Activated naive CD4-positive, alpha-beta T cell treated with anti-CD3 and anti-CD28 coated beads, Interleukin-2, amount 50 U/mL, for 72 hours (primary cell): ENCODE results near the gene METTL13. TPM values are rescaled to one million over a fixed set of nuclear protein-coding genes. Genes with fewer than 3 reads are reported as not detected.
"Not testable (repeated sequence)": the region's sequence is repeated elsewhere in the genome, so short reads cannot be mapped to it uniquely, and the experiment has no call there.

ENCODE experiments used
- ATAC-seq, 2 donors: fragments of 150-1000 bp; cut with Tn5 transposase; 2 replicates each; pipeline ENCODE4 v1.10.0; 2021; ENCODE audit warnings: mild to moderate bottlenecking in 2 of 2, moderate library complexity in 2 of 2
- DNase-seq, 2 donors: peaks; one replicate each; pipeline ENCODE4 v3.0.0; 2021 to 2022; ENCODE audit warnings: low spot score in 2 of 2
- H3K27ac Mint-ChIP-seq, 2 donors: one replicate each; pipeline ENCODE4 v1.8.0; 2022; ENCODE audit warnings: mild to moderate bottlenecking in 2 of 2, mixed read lengths in 2 of 2
- H3K36me3 Mint-ChIP-seq, 2 donors: one replicate each; pipeline ENCODE4 v1.8.0; 2022; ENCODE audit warnings: mixed read lengths in 2 of 2
- H3K9me3 Mint-ChIP-seq, 2 donors: one replicate each; pipeline ENCODE4 v1.8.0; 2022; ENCODE audit warnings: mixed read lengths in 2 of 2
- total RNA-seq, 2 donors: library from RNA; stranded (reverse); gene quantifications; one replicate each; pipeline ENCODE4 v1.2.3, GENCODE V29; 2022

METTL13 gene
- total RNA-seq, 2 donors from 2014 or later: 53.0 to 57.4 TPM

DNA sequence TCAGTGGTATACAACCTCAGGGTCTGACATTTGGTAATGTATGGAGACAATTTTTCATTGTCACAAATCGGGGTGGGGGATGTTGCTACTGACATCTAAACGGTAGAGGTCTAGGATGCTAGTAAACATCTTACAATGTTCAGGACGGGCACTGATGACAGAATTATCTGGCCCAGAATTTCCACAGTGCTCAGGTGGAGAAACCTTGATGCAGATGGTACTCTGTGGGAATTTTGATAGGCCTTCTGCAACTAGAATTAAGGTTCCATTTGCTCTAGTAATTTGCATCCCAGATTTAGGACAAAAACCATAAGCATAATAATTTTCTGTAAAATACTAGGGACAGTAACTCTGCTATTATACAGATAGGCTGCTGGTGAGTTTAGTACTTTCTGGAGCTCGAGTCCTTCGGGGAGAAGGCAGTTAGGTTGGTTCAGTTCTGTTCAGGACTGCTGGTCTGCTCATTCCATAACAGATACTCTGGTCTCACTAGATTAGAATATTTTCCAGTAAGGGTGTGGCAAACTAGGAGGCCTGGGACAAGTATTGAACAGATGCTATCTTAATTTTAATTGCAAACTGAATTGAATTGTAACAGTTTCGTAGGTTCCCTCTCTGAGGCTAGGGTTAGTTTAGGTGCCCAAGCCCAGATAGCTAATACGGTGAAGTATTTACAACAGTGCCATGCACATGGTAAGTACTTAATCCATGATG lies 11.4 kb downstream of the METTL13 start:
- ATAC-seq (no peak), DNase-seq (no peak)
- H3K9me3 Mint-ChIP-seq: peaks cover 3 to 4% of the 10 kb centered on the region in 2 donors
- peaks cover 49 to 72% of the 10 kb centered on the region in 2 donors for H3K36me3 Mint-ChIP-seq
- peak overlapping the region; percentile 44 to 88 for H3K27ac Mint-ChIP-seq

GRCh38 chr1:171793636-171794035 lies 12.2 kb downstream of the METTL13 start:
- ATAC-seq: peak in 1 of 2 donors; percentile 44
- Mint-ChIP-seq H3K36me3 (peaks cover 46 to 67% of the 10 kb centered on the region in 2 donors), H3K9me3 (peaks cover 3 to 4% of the 10 kb centered on the region in 2 donors), H3K27ac (peak overlapping the region; percentile 88 to 92)
- no peak for DNase-seq

DNA sequence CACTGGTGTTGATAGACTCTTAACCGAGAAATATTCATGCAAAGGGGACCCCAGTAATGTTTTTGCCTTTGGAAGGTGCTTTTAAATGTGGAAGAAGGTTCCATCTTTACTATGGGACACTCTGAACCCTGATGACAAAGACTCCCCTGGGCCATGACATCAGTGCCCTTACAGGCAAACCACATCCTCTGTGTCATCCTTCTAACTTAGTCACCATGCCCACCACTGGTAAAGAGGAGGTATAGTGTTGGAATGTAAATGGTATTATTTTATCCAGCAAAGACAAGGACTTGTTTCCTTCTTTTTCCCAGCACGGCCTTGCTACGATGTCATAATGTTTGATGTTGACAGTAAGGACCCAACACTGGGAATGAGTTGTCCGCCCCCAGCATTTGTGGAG lies 12.6 kb downstream of the METTL13 start:
- peak; percentile 100 for ATAC-seq
- peaks cover 3 to 4% of the 10 kb centered on the region in 2 donors for H3K9me3 Mint-ChIP-seq

GRCh38 chr1:171796592-171796991 lies 15.1 kb downstream of the METTL13 start:
- no peak for DNase-seq
- peaks cover 3 to 4% of the 10 kb centered on the region in 2 donors for H3K9me3 Mint-ChIP-seq
- ATAC-seq: no peak
- H3K27ac Mint-ChIP-seq: peak overlapping the region in 1 of 2 donors; percentile 88
- peaks cover 33 to 41% of the 10 kb centered on the region in 2 donors for H3K36me3 Mint-ChIP-seq

More for the DNA sequence above, 12.6 kb downstream of the METTL13 start:
- peak; percentile 44 to 60 for DNase-seq
- peaks cover 46 to 62% of the 10 kb centered on the region in 2 donors for H3K36me3 Mint-ChIP-seq
- H3K27ac Mint-ChIP-seq: peak overlapping the region; percentile 88 to 92

DNA sequence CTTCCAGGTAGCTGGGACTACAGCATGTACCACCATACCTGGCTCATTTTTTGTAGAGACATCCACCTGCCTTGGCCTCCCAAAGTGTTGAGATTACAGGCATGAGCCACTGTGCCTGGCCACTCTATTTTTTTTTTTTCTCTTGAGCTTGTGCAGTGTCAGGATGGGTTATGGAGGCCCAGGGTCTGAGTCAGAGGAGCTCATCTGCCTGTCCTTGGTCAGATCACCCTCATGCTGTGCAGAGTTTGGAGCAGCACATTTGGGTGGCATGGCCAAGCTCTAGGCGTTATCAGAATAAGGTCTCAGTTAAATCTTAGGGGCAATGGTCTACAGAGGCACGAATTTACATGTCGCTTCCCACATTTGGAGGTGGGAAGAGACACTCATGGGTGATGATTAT lies 16.9 kb downstream of the METTL13 start:
- Mint-ChIP-seq H3K36me3 (peaks cover 25 to 29% of the 10 kb centered on the region in 2 donors), H3K27ac (peak overlapping the region in 1 of 2 donors; percentile 12), H3K9me3 (peaks cover 3 to 4% of the 10 kb centered on the region in 2 donors)
- no peak for DNase-seq
- no peak for ATAC-seq

GRCh38 chr1:171798765-171799164 lies 17.3 kb downstream of the METTL13 start:
- H3K9me3 Mint-ChIP-seq: peaks cover 3% of the 10 kb centered on the region in 2 donors
- H3K27ac Mint-ChIP-seq: peak overlapping the region in 1 of 2 donors; percentile 12
- peaks cover 24% of the 10 kb centered on the region in 2 donors for H3K36me3 Mint-ChIP-seq
- DNase-seq (no peak), ATAC-seq (no peak)

DNA sequence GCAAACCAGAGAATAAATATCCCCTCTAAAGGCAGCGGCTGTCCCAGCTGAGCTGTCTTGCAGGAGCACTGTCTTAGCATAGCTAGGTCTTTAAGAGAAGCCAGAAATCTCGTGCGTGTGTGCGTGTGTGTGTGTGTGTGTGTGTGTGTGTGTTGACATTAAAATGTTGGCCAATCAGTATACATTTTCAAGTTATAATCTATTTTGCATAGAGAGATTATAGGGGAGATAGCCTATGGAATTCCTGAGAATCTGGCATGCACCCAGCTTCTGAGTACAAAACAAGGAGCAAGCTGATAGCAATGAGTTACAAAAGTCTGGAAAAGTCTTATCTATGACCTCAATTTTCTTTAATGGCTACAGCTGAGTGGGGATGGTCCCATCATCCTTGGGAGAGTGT lies 17.7 kb downstream of the METTL13 start:
- Mint-ChIP-seq H3K27ac (no peak overlapping the region), H3K36me3 (peaks cover 20% of the 10 kb centered on the region in 2 donors), H3K9me3 (no peaks in the 10 kb centered on the region)
- DNase-seq: no peak
- no peak for ATAC-seq

- H3K36me3 Mint-ChIP-seq: peaks cover 15 to 17% of the 10 kb centered on the region in 2 donors
- H3K27ac Mint-ChIP-seq: peak overlapping the region; percentile 28 to 45
- not testable (repeated sequence) for DNase-seq, H3K9me3 Mint-ChIP-seq, ATAC-seq
Observed at GRCh38 chr1:171799698-171800097, 18.2 kb downstream of the METTL13 start.

DNA sequence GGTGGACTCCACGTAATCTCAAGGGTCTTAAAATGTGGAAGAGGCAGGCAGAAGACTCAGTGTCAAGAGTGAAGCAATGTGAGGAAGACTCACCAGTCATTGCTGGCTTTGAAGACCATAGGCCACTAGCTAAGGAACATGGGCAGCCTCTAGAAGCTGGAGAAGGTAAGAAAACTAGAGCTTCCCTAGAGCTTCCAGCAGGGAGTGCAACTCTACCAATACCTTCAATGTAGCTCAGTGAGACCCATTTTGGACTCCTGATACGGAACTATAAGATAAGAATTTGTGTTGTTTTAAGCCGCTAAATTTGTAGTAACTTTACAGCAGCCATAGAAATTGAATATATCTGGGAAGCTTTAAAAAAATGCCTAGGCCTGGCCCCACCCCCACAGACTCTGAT lies 18.9 kb downstream of the METTL13 start:
- DNase-seq (no peak), ATAC-seq (no peak)
- peak overlapping the region in 1 of 2 donors; percentile 28 for H3K27ac Mint-ChIP-seq
- no peaks in the 10 kb centered on the region for H3K9me3 Mint-ChIP-seq
- peaks cover 8 to 11% of the 10 kb centered on the region in 2 donors for H3K36me3 Mint-ChIP-seq

GRCh38 chr1:171800851-171801250 lies 19.4 kb downstream of the METTL13 start:
- ATAC-seq (no peak), DNase-seq (no peak)
- peak overlapping the region in 1 of 2 donors; percentile 39 for H3K27ac Mint-ChIP-seq
- no peaks in the 10 kb centered on the region for H3K9me3 Mint-ChIP-seq
- peaks cover 8 to 9% of the 10 kb centered on the region in 2 donors for H3K36me3 Mint-ChIP-seq

- peak overlapping the region in 1 of 2 donors; percentile 39 for H3K27ac Mint-ChIP-seq
- ATAC-seq (peak; percentile 28 to 40), DNase-seq (no peak)
- peaks cover 1 to 6% of the 10 kb centered on the region in 2 donors for H3K36me3 Mint-ChIP-seq
- no peaks in the 10 kb centered on the region for H3K9me3 Mint-ChIP-seq
Observed at GRCh38 chr1:171801487-171801891, 20.0 kb downstream of the METTL13 start.

DNA sequence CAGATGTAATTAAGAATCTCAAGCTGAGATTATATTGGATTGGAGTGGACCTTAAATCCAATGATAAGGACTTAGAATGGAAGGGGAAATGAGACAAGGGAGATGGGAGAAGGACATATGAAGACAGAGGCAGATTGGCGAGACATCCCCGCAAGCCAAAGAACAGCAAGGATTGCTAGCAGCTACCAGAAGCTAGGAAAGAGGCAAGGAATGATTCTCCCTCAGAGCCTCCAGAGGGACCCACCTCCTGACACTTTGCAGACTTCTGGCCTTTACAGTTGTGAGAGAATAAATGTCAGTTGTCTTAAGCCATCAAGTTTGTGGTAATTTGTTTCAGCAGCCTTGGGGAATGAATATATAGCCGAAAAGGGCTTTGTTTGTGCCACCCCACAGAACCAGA lies 20.7 kb downstream of the METTL13 start:
- Mint-ChIP-seq H3K9me3 (no peaks in the 10 kb centered on the region), H3K27ac (no peak overlapping the region), H3K36me3 (no peaks in the 10 kb centered on the region)
- ATAC-seq: no peak
- DNase-seq: no peak

- Mint-ChIP-seq H3K36me3 (no peaks in the 10 kb centered on the region), H3K9me3 (no peaks in the 10 kb centered on the region), H3K27ac (no peak overlapping the region)
- ATAC-seq: no peak
- no peak for DNase-seq
Observed at GRCh38 chr1:171803045-171803444, 21.6 kb downstream of the METTL13 start.

GRCh38 chr1:171803461-171804022 lies 22.1 kb downstream of the METTL13 start:
- DNase-seq (no peak), ATAC-seq (no peak)
- no peak overlapping the region for H3K27ac Mint-ChIP-seq
- no peaks in the 10 kb centered on the region for H3K36me3 Mint-ChIP-seq
- no peaks in the 10 kb centered on the region for H3K9me3 Mint-ChIP-seq

- H3K9me3 Mint-ChIP-seq: no peaks in the 10 kb centered on the region
- no peaks in the 10 kb centered on the region for H3K36me3 Mint-ChIP-seq
- peak overlapping the region in 1 of 2 donors; percentile 12 for H3K27ac Mint-ChIP-seq
- DNase-seq (no peak), ATAC-seq (peak; percentile 56 to 66)
Observed at GRCh38 chr1:171805395-171806115, 24.1 kb downstream of the METTL13 start.

GRCh38 chr1:171807556-171807955 lies 26.1 kb downstream of the METTL13 start:
- DNase-seq (no peak), ATAC-seq (no peak)
- Mint-ChIP-seq H3K36me3 (no peaks in the 10 kb centered on the region), H3K27ac (no peak overlapping the region), H3K9me3 (no peaks in the 10 kb centered on the region)

- no peak overlapping the region for H3K27ac Mint-ChIP-seq
- H3K9me3 Mint-ChIP-seq: no peaks in the 10 kb centered on the region
- no peaks in the 10 kb centered on the region for H3K36me3 Mint-ChIP-seq
- DNase-seq (no peak), ATAC-seq (no peak)
Observed at GRCh38 chr1:171809834-171810233, 28.4 kb downstream of the METTL13 start.
